Measurements from ENCODE around the gene ABHD15. TPM values are rescaled to one million over a fixed set of nuclear protein-coding genes. Genes with fewer than 3 reads are reported as not detected.
A peak's percentile ranks its signal among the peaks of the same experiment; 100 is the strongest.

The ABHD15 gene
- total and polyA plus RNA-seq, 9 of the 15 experiments (the other 6 are each of a cell fraction or from before 2014, with no cell fraction given) = 0.85 to 4.2 (median 2.1) TPM

GRCh38 chr17:29591146-29591736 is 24.4 kb upstream of the ABHD15 start (continued):
- TF ChIP-seq ZBTB7A (IDR thresholded peaks at IDR 0.05; ENCODE audit: borderline replicate concordance, control insufficient read depth, low read depth, low read length) (no peak), SIRT6 (IDR thresholded peaks at IDR 0.05; ENCODE audit: low read depth, low read length) (no peak), HDAC6 (IDR thresholded peaks at IDR 0.05; ENCODE audit: low read depth, low read length) (no peak), HNRNPK (IDR thresholded peaks at IDR 0.05; ENCODE audit: low read depth, low read length, poor library complexity, severe bottlenecking) (no peak), PHF20 (IDR thresholded peaks at IDR 0.05; ENCODE audit: partially characterized antibody) (no peak), CREB3 (tag; conservative IDR thresholded peaks at IDR 0.05; ENCODE audit: low read depth) (no peak), HIVEP1 (CRISPR knock-in tag; IDR thresholded peaks at IDR 0.05) (0 out of 2 replicates have a peak, but pooled peaks have one; percentile 5), E2F6 (IDR thresholded peaks at IDR 0.05; ENCODE audit: borderline replicate concordance in 1 of 2, extremely low read depth in 1 of 2, insufficient read depth in 1 of 2, insufficient read length in 1 of 2, low read depth in 1 of 2, low read length in 1 of 2, poor library complexity in 1 of 2, severe bottlenecking in 1 of 2) (peak; percentile 85 to 92), XRCC4 (IDR thresholded peaks at IDR 0.05; ENCODE audit: extremely low read depth, insufficient read depth, insufficient read length) (no peak), SAFB2 (IDR thresholded peaks at IDR 0.05; ENCODE audit: borderline replicate concordance, low read depth, low read length, severe bottlenecking) (no peak), YY1 (IDR thresholded peaks at IDR 0.05; ENCODE audit: borderline replicate concordance in 1 of 3, control insufficient read depth in 1 of 3, extremely low read depth in 1 of 3, insufficient read depth in 3 of 3, insufficient read length in 1 of 3, insufficient replicate concordance in 2 of 3, low read depth in 1 of 3, low read length in 2 of 3) (no peak), PCBP1 (IDR thresholded peaks at IDR 0.05; ENCODE audit: low read depth, low read length, poor library complexity, severe bottlenecking) (no peak), LCOR (CRISPR knock-in tag; IDR thresholded peaks at IDR 0.05) (no peak), THRA (IDR thresholded peaks at IDR 0.05) (no peak), ZBTB12 (CRISPR knock-in tag; IDR thresholded peaks at IDR 0.05) (no peak), ARHGAP35 (IDR thresholded peaks at IDR 0.05; ENCODE audit: partially characterized antibody) (no peak), ZNF551 (CRISPR knock-in tag; IDR thresholded peaks at IDR 0.05) (no peak), FIP1L1 (IDR thresholded peaks at IDR 0.05; ENCODE audit: low read depth, low read length, poor library complexity, severe bottlenecking) (no peak), ZKSCAN1 (IDR thresholded peaks at IDR 0.05; ENCODE audit: low read depth, low read length) (no peak)
- TF ChIP-seq, protein P1, sequence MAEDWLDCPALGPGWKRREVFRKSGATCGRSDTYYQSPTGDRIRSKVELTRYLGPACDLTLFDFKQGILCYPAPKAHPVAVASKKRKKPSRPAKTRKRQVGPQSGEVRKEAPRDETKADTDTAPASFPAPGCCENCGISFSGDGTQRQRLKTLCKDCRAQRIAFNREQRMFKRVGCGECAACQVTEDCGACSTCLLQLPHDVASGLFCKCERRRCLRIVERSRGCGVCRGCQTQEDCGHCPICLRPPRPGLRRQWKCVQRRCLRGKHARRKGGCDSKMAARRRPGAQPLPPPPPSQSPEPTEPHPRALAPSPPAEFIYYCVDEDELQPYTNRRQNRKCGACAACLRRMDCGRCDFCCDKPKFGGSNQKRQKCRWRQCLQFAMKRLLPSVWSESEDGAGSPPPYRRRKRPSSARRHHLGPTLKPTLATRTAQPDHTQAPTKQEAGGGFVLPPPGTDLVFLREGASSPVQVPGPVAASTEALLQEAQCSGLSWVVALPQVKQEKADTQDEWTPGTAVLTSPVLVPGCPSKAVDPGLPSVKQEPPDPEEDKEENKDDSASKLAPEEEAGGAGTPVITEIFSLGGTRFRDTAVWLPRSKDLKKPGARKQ (CRISPR knock-in tag; IDR thresholded peaks at IDR 0.05) = no peak
